H1 (cell line): ENCODE results near the gene KCNQ2.

Source experiments
- CTCF ChIP-seq, 3 experiments: IDR thresholded peaks; 1 replicate in 2 of 3; 2 replicates in 1 of 3; pipeline versions ENCODE4 v1.5.1 to v1.6.1; 2011; ENCODE audit warnings: low read length in 3 of 3, mild to moderate bottlenecking in 3 of 3, inconsistent platforms in 2 of 3, low read depth in 1 of 3, moderate library complexity in 1 of 3; ENCODE audit not compliant: insufficient read depth in 1 of 3; ENCODE audit errors: control extremely low read depth in 1 of 3
- EGR1 ChIP-seq: IDR thresholded peaks from 2 replicates; pipeline ENCODE4 v1.6.1; 2011; ENCODE audit warnings: low read depth, low read length, borderline replicate concordance
- EP300 ChIP-seq, 2 experiments: IDR thresholded peaks; 1 replicate in 1 of 2; 2 replicates in 1 of 2; pipeline ENCODE4 v1.6.1; 2011 to 2012; ENCODE audit warnings: low read depth in 2 of 2, low read length in 2 of 2, mild to moderate bottlenecking in 2 of 2, borderline replicate concordance in 1 of 2, inconsistent platforms in 1 of 2, moderate library complexity in 1 of 2
- EZH2 ChIP-seq: fragments of 200-600 bp; sonication (generic); IDR thresholded peaks from 2 replicates; pipeline ENCODE4 v1.7.1; 2012; ENCODE audit warnings: low read depth, mild to moderate bottlenecking, moderate library complexity, low read length, inconsistent platforms; ENCODE audit not compliant: severe bottlenecking
- MAX ChIP-seq: IDR thresholded peaks from 2 replicates; pipeline ENCODE4 v1.6.1; 2012; ENCODE audit warnings: inconsistent platforms
- RXRA ChIP-seq: IDR thresholded peaks from 2 replicates; pipeline ENCODE4 v1.6.1; 2011; ENCODE audit warnings: low read depth, mild to moderate bottlenecking, low read length, moderate library complexity; ENCODE audit not compliant: insufficient read depth
- SIN3A ChIP-seq, 2 experiments: IDR thresholded peaks in 1 of 2; conservative IDR thresholded peaks in 1 of 2; 2 replicates each; pipeline ENCODE4 v1.6.1; 2011 to 2012; ENCODE audit warnings: low read length in 2 of 2, improper control_type of control experiment in 1 of 2, low read depth in 1 of 2, mild to moderate bottlenecking in 1 of 2
- SP1 ChIP-seq: IDR thresholded peaks from 2 replicates; pipeline ENCODE4 v1.6.1; 2011; ENCODE audit warnings: low read depth, low read length
- SP4 ChIP-seq: IDR thresholded peaks from 2 replicates; pipeline ENCODE4 v1.6.1; 2012; ENCODE audit warnings: low read length, inconsistent platforms
- TAF1 ChIP-seq: IDR thresholded peaks from 2 replicates; pipeline ENCODE4 v1.6.1; 2011; ENCODE audit warnings: mild to moderate bottlenecking, low read depth, low read length
- TCF12 ChIP-seq: IDR thresholded peaks from 2 replicates; pipeline ENCODE4 v1.6.1; 2011; ENCODE audit warnings: low read depth, mild to moderate bottlenecking, low read length
- ZNF274 ChIP-seq: IDR thresholded peaks from 2 replicates; pipeline ENCODE4 v1.7.0; 2012; ENCODE audit warnings: low read length, borderline replicate concordance; ENCODE audit errors: extremely low read depth

- TF ChIP-seq EZH2 (no peak), CTCF (IDR thresholded peaks at IDR 0.05; ENCODE audit: control extremely low read depth in 1 of 3, insufficient read depth in 1 of 3, low read depth in 1 of 3, low read length in 3 of 3) (no peak), EP300 (IDR thresholded peaks at IDR 0.05; ENCODE audit: borderline replicate concordance in 1 of 2, low read depth in 2 of 2, low read length in 2 of 2) (no peak), MAX (no peak), EGR1 (no peak), TAF1 (no peak), SP1 (no peak), SP4 (no peak), TCF12 (no peak), ZNF274 (no peak), RXRA (no peak), SIN3A (conservative IDR thresholded peaks at IDR 0.05 in 1 of 2, IDR thresholded peaks at IDR 0.05 in 1 of 2; ENCODE audit: low read depth in 1 of 2, low read length in 2 of 2) (no peak)
Measured at GRCh38 chr20:63494420-63495166, 22.1 kb upstream of the KCNQ2 start.
